Measurements from ENCODE around the gene RPS21.

GRCh38 chr20:62416651-62417637, 30.0 kb downstream of the RPS21 start:
- TF ChIP-seq POLR2AphosphoS5 (IDR thresholded peaks at IDR 0.05; ENCODE audit: low read depth) (no peak), CTCF (IDR thresholded peaks at IDR 0.05; ENCODE audit: insufficient read depth, low read length) (no peak), GABPA (IDR thresholded peaks at IDR 0.05; ENCODE audit: low read depth) (no peak), REST (IDR thresholded peaks at IDR 0.05; ENCODE audit: insufficient replicate concordance, low read depth) (no peak), SPI1 (IDR thresholded peaks at IDR 0.05; ENCODE audit: borderline replicate concordance, low read depth) (no peak)
